Right lobe of liver (tissue), 6 donors: Measurements from ENCODE around the gene NUP133. TPM values are rescaled to one million over a fixed set of nuclear protein-coding genes. Genes with fewer than 3 reads are reported as not detected.
A peak's percentile ranks its signal among the peaks of the same experiment; 100 is the strongest.

Experiments
- ATAC-seq, 4 donors: fragments of 200-7000 bp; cut with Tn5 transposase; one replicate each; pipeline ENCODE4 v1.9.1; 2020; ENCODE audit warnings: mild to moderate bottlenecking in 4 of 4, moderate library complexity in 4 of 4
- DNase-seq, 3 donors: peaks; one replicate each; pipeline ENCODE4 v3.0.0-alpha.2; 2020
- H3K27ac ChIP-seq, 3 donors: fragments of 200-600 bp; one replicate each; pipeline ENCODE4 v1.8.0; 2022
- H3K27me3 ChIP-seq, 2 donors: fragments of 200-600 bp; one replicate each; pipeline ENCODE4 v1.8.0; 2022
- H3K36me3 ChIP-seq, 4 donors: fragments of 200-600 bp; sonication (generic) in 1 of 4; one replicate each; pipeline versions ENCODE4 v1.5.1 to v1.8.0; 2017 to 2022; ENCODE audit warnings: control low read depth in 1 of 4
- H3K4me1 ChIP-seq, 4 donors: fragments of 200-600 bp; sonication (generic) in 1 of 4; one replicate each; pipeline versions ENCODE4 v1.5.1 to v1.8.0; 2017 to 2022; ENCODE audit warnings: control low read depth in 1 of 4
- H3K4me3 ChIP-seq, 3 donors: fragments of 200-600 bp; one replicate each; pipeline ENCODE4 v1.8.0; 2022
- H3K9me3 ChIP-seq, 4 donors: fragments of 200-600 bp; sonication (generic) in 1 of 4; one replicate each; pipeline versions ENCODE4 v1.5.1 to v1.8.0; 2017 to 2022; ENCODE audit warnings: control low read depth in 1 of 4
- CTCF ChIP-seq, 4 donors: fragments of 200-600 bp in 3 of 4; fragments of 450-650 bp in 1 of 4; IDR thresholded peaks; one replicate each; pipeline versions ENCODE4 v1.5.1 to v1.8.0; 2016 to 2022; ENCODE audit warnings: antibody characterized with exemption in 4 of 4, mild to moderate bottlenecking in 2 of 4
- POLR2A ChIP-seq: fragments of 450-650 bp; IDR thresholded peaks from one replicate; pipeline ENCODE4 v1.6.1; 2017; ENCODE audit warnings: antibody characterized with exemption, mild to moderate bottlenecking
- WGBS: methylation state at CpG from one replicate; pipeline ENCODE4 v1.1.6; 2018; ENCODE audit warnings: low coverage, low lambda C conversion rate; ENCODE audit not compliant: insufficient coverage; ENCODE audit errors: missing lambda C conversion rate; 5-methylcytosine and 5-hydroxymethylcytosine counted together
- intact Hi-C, 2 donors: fragments of 100-400 bp; cut with DNase I; formaldehyde crosslinking; loops; one replicate each; pipeline versions ENCODE4 v1.11.2 to v1.14.1; 2022
- total RNA-seq, 6 experiments: library from RNA; depleted of rRNA in 2 of 6; stranded (reverse); fragments of >200 nt in 2 of 6; fragmentation: NEBNext Ultra II Directional in 3 of 6; extraction: Animal tissue kit (Norgen Biotek cat#: 25700) in 3 of 6; gene quantifications; one replicate each; pipeline versions ENCODE4 v1.1.0 to v1.2.4, GENCODE V29; 2016 to 2023
- donor health status: DM: no; HTN: yes; CAD: no.
- donor health status: DM: no; HTN: no; CAD: no.
- donor health status: DM: no; HTN: no; CAD: no.
- donor health status: DM: no; HTN: yes; CAD: no.
- donor health status: DM: no; HTN: yes; CAD: no.

The NUP133 gene
- total RNA-seq, 6 experiments from 2014 or later: 8.5 to 14.4 (median 11.5) TPM

- Histone ChIP-seq H3K4me1 (peaks cover 0 to 34% (median 17%) of the 10 kb centered on the region in 4 donors), H3K27me3 (no peaks in the 10 kb centered on the region), H3K27ac (no peak overlapping the region), H3K9me3 (no peaks in the 10 kb centered on the region), H3K4me3 (no peak overlapping the region), H3K36me3 (no peaks in the 10 kb centered on the region)
- ATAC-seq (no peak), DNase-seq (no peak)
- intact Hi-C loops: no loop called here
- WGBS: 83% methylated on average over 5 of the region's 5 CpGs
- TF ChIP-seq CTCF (IDR thresholded peaks at IDR 0.05): no peak
- TF ChIP-seq POLR2A: no peak
Observed at GRCh38 chr1:229552732-229553131, 44.6 kb upstream of the NUP133 start.

- WGBS: 46% methylated on average over 2 of the region's 3 CpGs
- intact Hi-C loops: no loop called here
- Histone ChIP-seq H3K27ac (peak overlapping the region in 2 of 3 donors; percentile 19 to 38), H3K4me1 (peaks cover 0 to 23% (median 11%) of the 10 kb centered on the region in 4 donors), H3K9me3 (no peaks in the 10 kb centered on the region), H3K36me3 (peaks cover 0 to 16% (median 6%) of the 10 kb centered on the region in 4 donors), H3K4me3 (no peak overlapping the region), H3K27me3 (no peaks in the 10 kb centered on the region)
- DNase-seq (no peak), ATAC-seq (peak; percentile 44 to 64 (median 54))
- TF ChIP-seq POLR2A (no peak), CTCF (IDR thresholded peaks at IDR 0.05) (no peak)
Observed at GRCh38 chr1:229550812-229551567, 42.8 kb upstream of the NUP133 start.

- no peaks in the 10 kb centered on the region for H3K9me3 ChIP-seq
- peaks cover 0 to 23% (median 11%) of the 10 kb centered on the region in 4 donors for H3K4me1 ChIP-seq
- peaks cover 0 to 20% (median 6%) of the 10 kb centered on the region in 4 donors for H3K36me3 ChIP-seq
- no peak for DNase-seq
- intact Hi-C loops: no loop called here
- H3K4me3 ChIP-seq: no peak overlapping the region
- H3K27me3 ChIP-seq: no peaks in the 10 kb centered on the region
- H3K27ac ChIP-seq: no peak overlapping the region
- no peak for ATAC-seq
- no peak for TF ChIP-seq POLR2A
- TF ChIP-seq CTCF (IDR thresholded peaks at IDR 0.05): no peak
- WGBS: 93% methylated on average over 5 of the region's 7 CpGs
Observed at GRCh38 chr1:229547542-229547941, 39.4 kb upstream of the NUP133 start.

GRCh38 chr1:229544587-229544986 is 36.4 kb upstream of the NUP133 start:
- H3K9me3 ChIP-seq: no peaks in the 10 kb centered on the region
- H3K36me3 ChIP-seq: peaks cover 0 to 40% (median 10%) of the 10 kb centered on the region in 4 donors
- DNase-seq (no peak), ATAC-seq (no peak)
- no peak for TF ChIP-seq CTCF (IDR thresholded peaks at IDR 0.05)
- TF ChIP-seq POLR2A: no peak
- no peaks in the 10 kb centered on the region for H3K27me3 ChIP-seq
- intact Hi-C loops: no loop called here
- WGBS: 86% methylated on average over 1 of the region's 1 CpG
- no peak overlapping the region for H3K4me3 ChIP-seq
- H3K27ac ChIP-seq: no peak overlapping the region
- peaks cover 0 to 9% (median 0%) of the 10 kb centered on the region in 4 donors for H3K4me1 ChIP-seq
